Effector memory CD8-positive, alpha-beta T cell (primary cell): ENCODE data around the gene CHST13.
A peak's percentile ranks its signal among the peaks of the same experiment; 100 is the strongest.

Experiments
- ATAC-seq: fragments of 150-1000 bp; cut with Tn5 transposase; replicated peaks from 2 replicates; pipeline ENCODE4 v1.10.0; 2021; ENCODE audit warnings: mild to moderate bottlenecking, moderate library complexity
- DNase-seq, 3 experiments: peaks; one replicate each; pipeline ENCODE4 v3.0.0; 2021
- H3K27ac Mint-ChIP-seq, 2 donors: one replicate each; pipeline ENCODE4 v1.8.0; 2022; ENCODE audit warnings: mild to moderate bottlenecking in 2 of 2, mixed read lengths in 2 of 2, moderate library complexity in 2 of 2
- H3K27me3 Mint-ChIP-seq, 2 donors: one replicate each; pipeline ENCODE4 v1.8.0; 2022; ENCODE audit warnings: mixed read lengths in 2 of 2
- H3K36me3 Mint-ChIP-seq: one replicate; pipeline ENCODE4 v1.8.0; 2022; ENCODE audit warnings: mild to moderate bottlenecking, moderate library complexity, mixed read lengths; ENCODE audit not compliant: insufficient read depth
- H3K4me1 Mint-ChIP-seq, 2 donors: one replicate each; pipeline ENCODE4 v1.8.0; 2022; ENCODE audit warnings: low read depth in 2 of 2, mixed read lengths in 2 of 2
- H3K4me3 Mint-ChIP-seq, 2 donors: one replicate each; pipeline ENCODE4 v1.8.0; 2022; ENCODE audit warnings: mild to moderate bottlenecking in 2 of 2, mixed read lengths in 2 of 2, moderate library complexity in 2 of 2
- H3K9me3 Mint-ChIP-seq, 2 donors: one replicate each; pipeline ENCODE4 v1.8.0; 2022; ENCODE audit warnings: mixed read lengths in 2 of 2

The CHST13 gene

GRCh38 chr3:126517291-126517951 lies 6.5 kb upstream of the CHST13 start, which contains the start of gene UROC1:
TSS of gene UROC1 (minus strand) at chr3:126517773. CDS start at chr3:126517719, 54 bp downstream.
- H3K9me3 Mint-ChIP-seq: no peaks in the 10 kb centered on the region
- DNase-seq (no peak), ATAC-seq (no peak)
- H3K4me3 Mint-ChIP-seq: no peak within 1 kb of the TSS
- H3K4me1 Mint-ChIP-seq: peaks cover 0 to 3% of the 10 kb centered on the region in 2 donors
- H3K27me3 Mint-ChIP-seq: peaks cover 5 to 27% of the 10 kb centered on the region in 2 donors
- H3K36me3 Mint-ChIP-seq: no peaks in the 10 kb centered on the region
- H3K27ac Mint-ChIP-seq: no peak within 1 kb of the TSS

- Mint-ChIP-seq H3K4me1 (peaks cover 0 to 3% of the 10 kb centered on the region in 2 donors), H3K27ac (no peak overlapping the region)
- no peak for DNase-seq
These were observed 5.8 kb upstream of the CHST13 start for GRCh38 chr3:126517986-126518778.

GRCh38 chr3:126518779-126519177 lies 5.2 kb upstream of the CHST13 start:
- Mint-ChIP-seq H3K27me3 (peaks cover 16 to 40% of the 10 kb centered on the region in 2 donors), H3K4me3 (no peak overlapping the region), H3K36me3 (no peaks in the 10 kb centered on the region), H3K27ac (no peak overlapping the region), H3K9me3 (no peaks in the 10 kb centered on the region), H3K4me1 (peaks cover 0 to 3% of the 10 kb centered on the region in 2 donors)
- ATAC-seq (no peak), DNase-seq (no peak)

More at GRCh38 chr3:126517986-126518778, 5.8 kb upstream of the CHST13 start:
- Mint-ChIP-seq H3K27me3 (peaks cover 13 to 34% of the 10 kb centered on the region in 2 donors), H3K4me3 (no peak overlapping the region), H3K9me3 (no peaks in the 10 kb centered on the region), H3K36me3 (no peaks in the 10 kb centered on the region)
- no peak for ATAC-seq

- Mint-ChIP-seq H3K4me1 (peaks cover 0 to 6% of the 10 kb centered on the region in 2 donors), H3K27ac (no peak overlapping the region), H3K36me3 (no peaks in the 10 kb centered on the region), H3K27me3 (peaks cover 16 to 44% of the 10 kb centered on the region in 2 donors), H3K4me3 (no peak overlapping the region), H3K9me3 (no peaks in the 10 kb centered on the region)
- DNase-seq (no peak), ATAC-seq (no peak)
These were observed 4.2 kb upstream of the CHST13 start for GRCh38 chr3:126519506-126520455.

- H3K36me3 Mint-ChIP-seq: no peaks in the 10 kb centered on the region
- peaks cover 16 to 59% of the 10 kb centered on the region in 2 donors for H3K27me3 Mint-ChIP-seq
- H3K4me3 Mint-ChIP-seq: no peak overlapping the region
- no peaks in the 10 kb centered on the region for H3K9me3 Mint-ChIP-seq
- no peak for DNase-seq
- peaks cover 0 to 6% of the 10 kb centered on the region in 2 donors for H3K4me1 Mint-ChIP-seq
- ATAC-seq: no peak
- no peak overlapping the region for H3K27ac Mint-ChIP-seq
These were observed 2.6 kb upstream of the CHST13 start for GRCh38 chr3:126521122-126521891.

GRCh38 chr3:126522363-126522788 lies 1.6 kb upstream of the CHST13 start:
- Mint-ChIP-seq H3K36me3 (no peaks in the 10 kb centered on the region), H3K9me3 (no peaks in the 10 kb centered on the region), H3K4me3 (no peak overlapping the region), H3K27ac (no peak overlapping the region), H3K27me3 (peaks cover 16 to 51% of the 10 kb centered on the region in 2 donors), H3K4me1 (peaks cover 0 to 6% of the 10 kb centered on the region in 2 donors)
- peak; percentile 28 to 51 (median 43) for DNase-seq
- peak; percentile 35 for ATAC-seq

GRCh38 chr3:126524429-126524988 lies 554 bp downstream of the CHST13 start:
- Mint-ChIP-seq H3K36me3 (no peaks in the 10 kb centered on the region), H3K4me3 (no peak overlapping the region), H3K4me1 (peaks cover 0 to 6% of the 10 kb centered on the region in 2 donors), H3K27ac (no peak overlapping the region), H3K27me3 (peaks cover 16 to 37% of the 10 kb centered on the region in 2 donors), H3K9me3 (no peaks in the 10 kb centered on the region)
- DNase-seq (no peak), ATAC-seq (no peak)

- H3K27me3 Mint-ChIP-seq: peaks cover 16 to 37% of the 10 kb centered on the region in 2 donors
- no peak overlapping the region for H3K27ac Mint-ChIP-seq
- DNase-seq (no peak), ATAC-seq (no peak)
- H3K4me1 Mint-ChIP-seq: peaks cover 0 to 6% of the 10 kb centered on the region in 2 donors
- no peak overlapping the region for H3K4me3 Mint-ChIP-seq
- no peaks in the 10 kb centered on the region for H3K9me3 Mint-ChIP-seq
- no peaks in the 10 kb centered on the region for H3K36me3 Mint-ChIP-seq
These were observed 1.3 kb downstream of the CHST13 start for GRCh38 chr3:126525091-126525852.

GRCh38 chr3:126525853-126526667 lies 2.1 kb downstream of the CHST13 start:
- ATAC-seq (no peak), DNase-seq (no peak)
- H3K9me3 Mint-ChIP-seq: no peaks in the 10 kb centered on the region
- no peak overlapping the region for H3K27ac Mint-ChIP-seq
- H3K36me3 Mint-ChIP-seq: peaks cover 2% of the 10 kb centered on the region
- peaks cover 16 to 37% of the 10 kb centered on the region in 2 donors for H3K27me3 Mint-ChIP-seq
- H3K4me3 Mint-ChIP-seq: no peak overlapping the region
- peaks cover 0 to 6% of the 10 kb centered on the region in 2 donors for H3K4me1 Mint-ChIP-seq

GRCh38 chr3:126526668-126527005 lies 2.7 kb downstream of the CHST13 start:
- H3K9me3 Mint-ChIP-seq: no peaks in the 10 kb centered on the region
- peaks cover 3% of the 10 kb centered on the region for H3K36me3 Mint-ChIP-seq
- ATAC-seq (no peak), DNase-seq (no peak)
- peaks cover 0 to 6% of the 10 kb centered on the region in 2 donors for H3K4me1 Mint-ChIP-seq
- peaks cover 16 to 37% of the 10 kb centered on the region in 2 donors for H3K27me3 Mint-ChIP-seq
- H3K4me3 Mint-ChIP-seq: no peak overlapping the region
- no peak overlapping the region for H3K27ac Mint-ChIP-seq

- H3K4me3 Mint-ChIP-seq: no peak overlapping the region
- H3K36me3 Mint-ChIP-seq: peaks cover 3% of the 10 kb centered on the region
- ATAC-seq (no peak), DNase-seq (no peak)
- no peaks in the 10 kb centered on the region for H3K9me3 Mint-ChIP-seq
- peaks cover 15 to 36% of the 10 kb centered on the region in 2 donors for H3K27me3 Mint-ChIP-seq
- H3K4me1 Mint-ChIP-seq: peaks cover 0 to 6% of the 10 kb centered on the region in 2 donors
- H3K27ac Mint-ChIP-seq: no peak overlapping the region
These were observed 3.1 kb downstream of the CHST13 start for GRCh38 chr3:126527006-126527405.
